HEK293 (cell line): ENCODE results near the gene ISL1.

Experiments used
- ZFP37 ChIP-seq: fragments of 450-650 bp; formaldehyde crosslinking; IDR thresholded peaks from 2 replicates; pipeline ENCODE4 v1.5.1; 2016; ENCODE audit warnings: missing biosample characterization, missing genetic modification characterization
- ZNF510 ChIP-seq: fragments of 450-650 bp; formaldehyde crosslinking; IDR thresholded peaks from 2 replicates; pipeline ENCODE4 v1.5.1; 2018; ENCODE audit warnings: mild to moderate bottlenecking, missing genetic modification characterization, missing biosample characterization; ENCODE audit not compliant: insufficient replicate concordance
- TF ChIP-seq, protein P1 (sequence below): fragments of 450-650 bp; formaldehyde crosslinking; IDR thresholded peaks from 2 replicates; pipeline ENCODE4 v1.5.1; 2016; ENCODE audit warnings: missing biosample characterization, missing genetic modification characterization

- no peak for TF ChIP-seq ZNF510 (tag by site-specific recombination)
- TF ChIP-seq, protein P1, sequence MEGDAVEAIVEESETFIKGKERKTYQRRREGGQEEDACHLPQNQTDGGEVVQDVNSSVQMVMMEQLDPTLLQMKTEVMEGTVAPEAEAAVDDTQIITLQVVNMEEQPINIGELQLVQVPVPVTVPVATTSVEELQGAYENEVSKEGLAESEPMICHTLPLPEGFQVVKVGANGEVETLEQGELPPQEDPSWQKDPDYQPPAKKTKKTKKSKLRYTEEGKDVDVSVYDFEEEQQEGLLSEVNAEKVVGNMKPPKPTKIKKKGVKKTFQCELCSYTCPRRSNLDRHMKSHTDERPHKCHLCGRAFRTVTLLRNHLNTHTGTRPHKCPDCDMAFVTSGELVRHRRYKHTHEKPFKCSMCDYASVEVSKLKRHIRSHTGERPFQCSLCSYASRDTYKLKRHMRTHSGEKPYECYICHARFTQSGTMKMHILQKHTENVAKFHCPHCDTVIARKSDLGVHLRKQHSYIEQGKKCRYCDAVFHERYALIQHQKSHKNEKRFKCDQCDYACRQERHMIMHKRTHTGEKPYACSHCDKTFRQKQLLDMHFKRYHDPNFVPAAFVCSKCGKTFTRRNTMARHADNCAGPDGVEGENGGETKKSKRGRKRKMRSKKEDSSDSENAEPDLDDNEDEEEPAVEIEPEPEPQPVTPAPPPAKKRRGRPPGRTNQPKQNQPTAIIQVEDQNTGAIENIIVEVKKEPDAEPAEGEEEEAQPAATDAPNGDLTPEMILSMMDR (tag by site-specific recombination), result no peak
- TF ChIP-seq ZFP37 (tag by site-specific recombination), result no peak
Measured at GRCh38 chr5:51391175-51391574, 7.9 kb downstream of the ISL1 start.
